Measurements from ENCODE around the gene TPM3. TPM values are rescaled to one million over a fixed set of nuclear protein-coding genes. Genes with fewer than 3 reads are reported as not detected.
A peak's percentile ranks its signal among the peaks of the same experiment; 100 is the strongest.

Gene TPM3
- total and polyA plus RNA-seq, 10 donors, result 221 to 596 (median 429) TPM

DNA sequence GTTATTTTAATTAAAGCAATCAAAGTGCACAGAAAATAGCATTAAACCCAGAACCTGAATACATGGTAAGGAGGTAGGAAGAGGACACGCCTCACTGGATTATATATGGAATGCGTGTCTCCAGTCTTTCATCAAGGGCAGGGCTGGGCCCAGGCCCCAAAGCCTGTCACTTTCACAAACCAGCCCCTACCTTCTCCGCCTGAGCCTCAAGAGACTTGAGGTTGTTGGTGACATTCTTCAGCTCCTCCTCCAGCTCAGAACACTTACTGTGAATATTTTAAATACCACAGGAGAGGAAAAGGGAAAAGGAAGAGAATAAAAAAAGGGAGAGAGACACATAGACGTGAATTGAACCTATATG lies 20.7 kb downstream of the TPM3 start:
- intact Hi-C loops (cut with DNase I; ENCODE audit: low total_unique reads), result no loop called here
- 82 to 90% (median 89%) methylated on average over 4 of the region's 4 CpGs for WGBS, 5 donors
- no peak for TF ChIP-seq POLR2AphosphoS5 (IDR thresholded peaks at IDR 0.05)
- H3K36me3 ChIP-seq, result peaks cover 3 to 100% (median 99%) of the 10 kb centered on the region in 6 donors
- H3K4me1 ChIP-seq, result peaks cover 8 to 67% (median 17%) of the 10 kb centered on the region in 6 donors
- H3K27me3 ChIP-seq (replicated peaks in 1 of 7), result no peaks in the 10 kb centered on the region
- H3K9me3 ChIP-seq, result no peaks in the 10 kb centered on the region
- peak overlapping the region in 1 of 8 donors; percentile 11 for H3K27ac ChIP-seq
- no peak for DNase-seq
- H3K4me3 ChIP-seq, result no peak overlapping the region

GRCh38 chr1:154170547-154171222 lies 21.2 kb downstream of the TPM3 start:
- no peak for DNase-seq
- peaks cover 3 to 100% (median 99%) of the 10 kb centered on the region in 6 donors for H3K36me3 ChIP-seq
- H3K9me3 ChIP-seq, result no peaks in the 10 kb centered on the region
- H3K4me3 ChIP-seq, result no peak overlapping the region
- intact Hi-C loops (cut with DNase I; ENCODE audit: low total_unique reads), result no loop called here
- no peaks in the 10 kb centered on the region for H3K27me3 ChIP-seq (replicated peaks in 1 of 7)
- TF ChIP-seq CTCF (IDR thresholded peaks at IDR 0.05 in 8 of 11, conservative IDR thresholded peaks at IDR 0.05 in 3 of 11) (no peak), POLR2AphosphoS5 (IDR thresholded peaks at IDR 0.05) (peak in 1 of 3 donors; percentile 23)
- H3K4me1 ChIP-seq, result peaks cover 3 to 62% (median 12%) of the 10 kb centered on the region in 6 donors
- H3K27ac ChIP-seq, result peak overlapping the region in 1 of 8 donors; percentile 19

DNA sequence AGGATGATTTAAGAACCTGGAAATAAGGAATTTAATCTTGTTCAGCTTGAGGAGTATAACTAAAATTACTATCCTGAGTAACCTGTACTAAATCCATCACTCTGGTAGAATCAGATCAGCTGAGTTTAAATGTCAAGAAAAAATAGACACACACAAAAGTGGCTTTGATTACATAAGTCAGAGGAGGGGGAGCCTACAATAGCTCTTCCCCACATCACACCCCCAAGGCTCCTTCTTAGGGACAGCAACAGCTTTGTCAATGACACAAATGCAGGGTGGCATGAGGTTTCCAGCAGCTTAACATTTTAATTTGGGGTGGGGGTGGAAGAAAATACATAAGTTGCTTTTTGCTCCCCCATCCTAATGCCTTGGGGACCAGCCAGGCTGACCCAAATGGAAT lies 24.4 kb downstream of the TPM3 start:
- H3K36me3 ChIP-seq, result peaks cover 3 to 100% (median 100%) of the 10 kb centered on the region in 6 donors
- intact Hi-C loops (cut with DNase I; ENCODE audit: low total_unique reads), result no loop called here

GRCh38 chr1:154166207-154166606 lies 25.7 kb downstream of the TPM3 start:
- Histone ChIP-seq H3K4me1 (peaks cover 0 to 27% (median 4%) of the 10 kb centered on the region in 6 donors), H3K27ac (no peak overlapping the region), H3K36me3 (peaks cover 3 to 100% (median 99%) of the 10 kb centered on the region in 6 donors), H3K4me3 (no peak overlapping the region), H3K9me3 (no peaks in the 10 kb centered on the region), H3K27me3 (replicated peaks in 1 of 7) (no peaks in the 10 kb centered on the region)
- TF ChIP-seq POLR2AphosphoS5 (IDR thresholded peaks at IDR 0.05) (no peak), CTCF (IDR thresholded peaks at IDR 0.05 in 8 of 11, conservative IDR thresholded peaks at IDR 0.05 in 3 of 11) (no peak), POLR2A (IDR thresholded peaks at IDR 0.05) (no peak)
- intact Hi-C loops (cut with DNase I; ENCODE audit: low total_unique reads), result no loop called here
- 84 to 96% (median 90%) methylated on average over 1 of the region's 1 CpG for WGBS, 5 donors
- no peak for DNase-seq

More for the DNA sequence above, 24.4 kb downstream of the TPM3 start:
- H3K27me3 ChIP-seq (replicated peaks in 1 of 7), result no peaks in the 10 kb centered on the region
- no peak for DNase-seq
- TF ChIP-seq POLR2A (IDR thresholded peaks at IDR 0.05), result no peak
- no peak for TF ChIP-seq CTCF (IDR thresholded peaks at IDR 0.05 in 8 of 11, conservative IDR thresholded peaks at IDR 0.05 in 3 of 11)
- TF ChIP-seq POLR2AphosphoS5 (IDR thresholded peaks at IDR 0.05), result no peak
- no peak overlapping the region for H3K4me3 ChIP-seq
- H3K4me1 ChIP-seq, result peaks cover 0 to 40% (median 4%) of the 10 kb centered on the region in 6 donors
- no peak overlapping the region for H3K27ac ChIP-seq
- no peaks in the 10 kb centered on the region for H3K9me3 ChIP-seq
